Parietal lobe (tissue), 2 donors: ENCODE measurements around the gene PPEF2. TPM values are rescaled to one million over a fixed set of nuclear protein-coding genes. Genes with fewer than 3 reads are reported as not detected.

Experiments
- small RNA-seq: library from RNA; depleted of rRNA; stranded (forward); fragments of <200 nt; gene quantifications from one replicate; pipeline ENCODE3, GENCODE V24; 2014; ENCODE audit warnings: low replicate concordance
- total RNA-seq: library from RNA; depleted of rRNA; stranded (reverse); fragments of >200 nt; gene quantifications from one replicate; pipeline ENCODE4 v1.2.3, GENCODE V29; 2014

The PPEF2 gene
- not detected for total RNA-seq

GRCh38 chr4:75902352-75902751 lies at the start of gene PPEF2:
PPEF2 (minus strand) TSS chr4:75902452; CDS start chr4:75896325, 6,127 bp downstream.

GRCh38 chr4:75940692-75941253 lies 38.5 kb upstream of the PPEF2 start, which contains the start of gene NAAA:
NAAA (minus strand) TSS chr4:75941013; CDS start chr4:75940949, 64 bp downstream.

Small RNAs within 50 kb of the gene (small RNA-seq; reads per million reads assigned to genes)
- gene RNU2-16P = not detected

Other genes with a start within 250 kb of the PPEF2 start
- gene G3BP2, start 229.0 kb downstream of the PPEF2 start, total RNA-seq = 269 TPM
- gene USO1, start 177.9 kb downstream of the PPEF2 start, total RNA-seq = 50.4 TPM
- 27.9 TPM for gene NAAA, start 38.6 kb upstream of the PPEF2 start, total RNA-seq
- 31.9 TPM for gene SDAD1, start 88.5 kb upstream of the PPEF2 start, total RNA-seq
- not detected for gene CXCL9, start 105.1 kb upstream of the PPEF2 start, total RNA-seq
- gene CXCL10, start 121.0 kb upstream of the PPEF2 start, total RNA-seq = not detected
- not detected for gene CXCL11, start 133.6 kb upstream of the PPEF2 start, total RNA-seq
- 0.31 TPM for gene ART3, start 172.3 kb upstream of the PPEF2 start, total RNA-seq
- 98.3 TPM for gene NUP54, start 245.9 kb upstream of the PPEF2 start, total RNA-seq